Gastroesophageal sphincter (tissue), 3 donors: ENCODE measurements around the gene SPC25.

Source experiments
- POLR2AphosphoS5 ChIP-seq: sonication (generic); formaldehyde crosslinking; IDR thresholded peaks from one replicate; pipeline ENCODE4 v1.6.1; 2017; ENCODE audit warnings: antibody characterized with exemption
- TF ChIP-seq, protein P1 (sequence below), 4 experiments: fragments of 200-600 bp in 2 of 4; fragments of 450-650 bp in 2 of 4; sonication (generic) in 1 of 4; IDR thresholded peaks; one replicate each; pipeline ENCODE4 v1.5.1; 2017 to 2019; ENCODE audit warnings: antibody characterized with exemption in 4 of 4, mild to moderate bottlenecking in 2 of 4, moderate library complexity in 2 of 4

DNA sequence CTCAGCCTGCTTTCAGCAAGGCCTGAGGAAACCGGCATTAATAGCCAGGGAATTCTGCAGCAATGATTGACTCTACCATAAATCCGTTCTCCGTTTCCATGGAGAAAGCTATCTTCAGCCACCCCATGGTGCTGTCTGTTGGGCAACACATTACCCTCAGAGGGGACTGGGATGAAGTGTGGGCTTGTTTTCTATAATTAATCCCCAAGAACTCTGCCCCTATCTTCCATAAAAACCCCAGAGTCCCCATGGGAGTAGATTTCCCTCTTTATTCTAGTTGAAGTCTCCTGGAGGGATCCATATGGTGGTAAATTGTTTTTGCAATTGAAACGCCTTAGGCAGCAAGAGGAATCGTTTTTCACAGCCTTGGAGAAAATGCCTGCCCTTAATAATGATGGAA lies 20.1 kb upstream of the SPC25 start:
- TF ChIP-seq, protein P1, sequence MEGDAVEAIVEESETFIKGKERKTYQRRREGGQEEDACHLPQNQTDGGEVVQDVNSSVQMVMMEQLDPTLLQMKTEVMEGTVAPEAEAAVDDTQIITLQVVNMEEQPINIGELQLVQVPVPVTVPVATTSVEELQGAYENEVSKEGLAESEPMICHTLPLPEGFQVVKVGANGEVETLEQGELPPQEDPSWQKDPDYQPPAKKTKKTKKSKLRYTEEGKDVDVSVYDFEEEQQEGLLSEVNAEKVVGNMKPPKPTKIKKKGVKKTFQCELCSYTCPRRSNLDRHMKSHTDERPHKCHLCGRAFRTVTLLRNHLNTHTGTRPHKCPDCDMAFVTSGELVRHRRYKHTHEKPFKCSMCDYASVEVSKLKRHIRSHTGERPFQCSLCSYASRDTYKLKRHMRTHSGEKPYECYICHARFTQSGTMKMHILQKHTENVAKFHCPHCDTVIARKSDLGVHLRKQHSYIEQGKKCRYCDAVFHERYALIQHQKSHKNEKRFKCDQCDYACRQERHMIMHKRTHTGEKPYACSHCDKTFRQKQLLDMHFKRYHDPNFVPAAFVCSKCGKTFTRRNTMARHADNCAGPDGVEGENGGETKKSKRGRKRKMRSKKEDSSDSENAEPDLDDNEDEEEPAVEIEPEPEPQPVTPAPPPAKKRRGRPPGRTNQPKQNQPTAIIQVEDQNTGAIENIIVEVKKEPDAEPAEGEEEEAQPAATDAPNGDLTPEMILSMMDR (IDR thresholded peaks at IDR 0.05): no peak
- no peak for TF ChIP-seq POLR2AphosphoS5
